ENCODE measurements around the gene CAMK4. TPM values are rescaled to one million over a fixed set of nuclear protein-coding genes. Genes with fewer than 3 reads are reported as not detected.

The CAMK4 gene
- total RNA-seq, result 10 to 100 TPM in 1 of 2 donors, 1 to 10 TPM in 1; 5.4 to 16.2 TPM

DNA sequence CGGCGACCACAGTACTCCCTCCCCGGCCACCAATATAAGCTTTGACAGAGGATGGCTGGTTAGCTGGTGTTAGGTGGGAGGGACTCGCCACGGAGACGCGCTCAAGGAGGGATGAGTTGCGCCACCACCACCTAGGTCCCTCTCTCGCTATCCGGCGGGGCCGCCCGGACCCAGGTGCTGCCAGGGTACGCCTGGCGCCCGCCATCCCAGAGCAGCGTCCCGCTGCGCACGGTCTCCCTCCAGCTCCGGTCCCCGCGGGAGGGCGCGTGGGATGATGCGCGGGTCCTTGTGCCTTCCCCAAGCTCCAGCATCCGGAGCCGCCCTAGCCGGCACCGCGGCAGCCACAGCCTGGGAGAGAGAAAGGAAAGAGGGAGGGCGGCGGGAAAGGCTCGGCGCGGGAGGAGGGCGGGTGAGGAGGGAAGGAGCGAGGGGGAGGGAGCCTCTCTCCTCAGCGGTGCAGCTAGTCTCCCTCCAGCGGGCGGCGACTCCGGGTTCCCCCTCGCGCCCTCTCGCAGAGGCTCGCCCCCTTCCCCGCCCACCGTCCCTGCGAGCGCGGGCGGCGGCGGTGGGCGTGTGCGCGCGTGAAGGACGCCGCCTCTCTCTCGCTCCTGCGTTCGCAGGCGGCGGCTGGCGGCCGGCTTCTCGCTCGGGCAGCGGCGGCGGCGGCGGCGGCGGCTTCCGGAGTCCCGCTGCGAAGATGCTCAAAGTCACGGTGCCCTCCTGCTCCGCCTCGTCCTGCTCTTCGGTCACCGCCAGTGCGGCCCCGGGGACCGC lies at the start of gene CAMK4:
TSS of gene CAMK4 (plus strand) at position 598 of the 774 bp plus-strand sequence. CDS start at position 698, 100 bp downstream.
- H3K9me3 Mint-ChIP-seq, result no peaks in the 10 kb centered on the region
- peak within 1 kb of the TSS in 1 of 2 donors; percentile 28 for H3K27ac Mint-ChIP-seq
- no peaks in the 10 kb centered on the region for H3K36me3 Mint-ChIP-seq
- peak within 1 kb of the TSS; percentile 90 for H3K4me3 Mint-ChIP-seq
- H3K27me3 Mint-ChIP-seq, result peaks cover 42 to 54% of the 10 kb centered on the region in 2 donors
- H3K4me1 Mint-ChIP-seq (ENCODE audit: low read depth in 2 of 2), result peaks cover 11 to 31% of the 10 kb centered on the region in 2 donors
- DNase-seq (ENCODE audit: low spot score) (peak; percentile 70), ATAC-seq (peak; percentile 87 to 88)

DNA sequence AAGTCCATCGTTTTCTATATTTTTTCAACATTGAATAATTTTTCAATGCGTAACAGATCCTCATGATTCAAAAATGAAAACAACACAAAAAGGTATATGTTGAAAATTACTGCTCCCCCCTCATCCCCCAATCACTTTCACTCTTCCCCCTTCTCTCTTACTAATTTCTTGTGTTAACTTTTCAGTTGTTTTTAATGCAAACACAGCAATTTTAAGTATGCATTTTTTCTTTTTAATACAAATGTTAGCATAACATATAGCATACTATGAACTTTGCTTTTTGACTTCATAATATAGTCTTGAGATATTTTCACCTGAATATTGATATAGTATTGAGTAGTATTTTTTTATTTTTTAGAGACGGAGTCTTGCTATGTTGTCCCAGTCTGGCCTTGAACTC lies 41.1 kb upstream of the CAMK4 start:
- ATAC-seq, result no peak
- no peak for DNase-seq (ENCODE audit: low spot score)
- Mint-ChIP-seq H3K9me3 (peaks cover 4% of the 10 kb centered on the region), H3K27ac (no peak overlapping the region), H3K4me3 (no peak overlapping the region), H3K36me3 (no peaks in the 10 kb centered on the region), H3K4me1 (ENCODE audit: low read depth in 2 of 2) (no peaks in the 10 kb centered on the region), H3K27me3 (peaks cover 11 to 27% of the 10 kb centered on the region in 2 donors)

DNA sequence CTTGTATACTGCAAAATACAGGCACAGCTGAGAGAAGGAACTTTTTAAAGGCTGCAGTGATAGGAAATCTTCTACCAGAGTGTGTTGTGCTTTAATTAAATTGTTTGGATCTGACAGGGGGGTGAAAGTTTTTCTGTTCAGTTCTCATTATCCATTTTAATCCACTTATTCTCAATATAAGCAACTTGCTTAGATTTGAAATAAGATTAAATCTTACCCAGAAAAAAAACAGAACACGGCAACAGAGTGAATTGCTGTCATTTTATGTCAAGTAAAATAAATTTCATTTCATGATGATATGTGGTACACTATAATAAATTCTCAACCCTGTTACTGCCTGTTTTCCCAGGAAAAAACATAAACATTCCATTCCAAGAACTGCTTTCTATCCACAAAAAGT lies 37.1 kb upstream of the CAMK4 start:
- H3K9me3 Mint-ChIP-seq, result no peaks in the 10 kb centered on the region
- ATAC-seq (no peak), DNase-seq (ENCODE audit: low spot score) (no peak)
- peaks cover 5 to 29% of the 10 kb centered on the region in 2 donors for H3K27me3 Mint-ChIP-seq
- no peak overlapping the region for H3K27ac Mint-ChIP-seq
- no peaks in the 10 kb centered on the region for H3K4me1 Mint-ChIP-seq (ENCODE audit: low read depth in 2 of 2)
- no peaks in the 10 kb centered on the region for H3K36me3 Mint-ChIP-seq
- H3K4me3 Mint-ChIP-seq, result no peak overlapping the region

DNA sequence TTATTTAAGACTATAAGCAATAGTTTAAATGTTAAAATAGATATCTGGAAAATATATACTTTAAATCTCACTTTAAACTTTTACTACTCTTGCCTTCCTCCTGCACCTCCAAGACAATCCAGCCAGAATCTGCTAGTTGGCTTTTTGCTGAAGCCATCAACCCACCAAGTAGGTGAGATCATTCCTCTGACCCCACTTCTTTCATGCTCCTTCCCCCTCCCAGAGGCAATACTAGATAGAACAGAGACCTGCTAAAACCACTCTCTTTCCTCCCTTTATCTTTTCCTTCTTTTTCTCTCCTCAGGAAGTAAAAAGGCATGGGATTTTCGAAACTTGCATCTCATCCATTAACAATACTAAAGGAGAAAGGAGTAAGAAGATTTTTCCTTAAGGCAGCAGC lies 30.1 kb upstream of the CAMK4 start:
- Mint-ChIP-seq H3K4me1 (ENCODE audit: low read depth in 2 of 2) (no peaks in the 10 kb centered on the region), H3K27me3 (peaks cover 18 to 33% of the 10 kb centered on the region in 2 donors), H3K36me3 (no peaks in the 10 kb centered on the region), H3K9me3 (no peaks in the 10 kb centered on the region), H3K27ac (no peak overlapping the region), H3K4me3 (no peak overlapping the region)
- DNase-seq (ENCODE audit: low spot score), result no peak
- no peak for ATAC-seq

DNA sequence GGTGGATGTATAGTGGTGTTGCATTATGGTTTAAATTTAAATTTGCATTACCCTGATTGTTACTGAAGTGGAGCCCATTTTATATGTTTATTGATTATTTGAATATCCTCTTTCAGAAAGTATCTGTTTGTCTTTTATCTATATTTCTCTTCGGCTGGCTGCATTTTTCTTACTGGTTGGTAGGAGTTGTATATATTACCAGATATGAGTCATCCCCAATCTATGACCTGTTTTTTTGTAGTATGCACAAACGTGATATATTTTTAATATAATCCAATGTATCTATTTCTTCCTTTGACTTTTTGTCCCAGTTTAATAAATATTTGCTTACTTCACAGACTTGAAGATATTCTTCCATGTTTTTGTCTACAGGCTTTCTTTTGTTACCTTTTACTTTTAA lies 29.3 kb upstream of the CAMK4 start:
- no peak overlapping the region for H3K27ac Mint-ChIP-seq
- peaks cover 23 to 31% of the 10 kb centered on the region in 2 donors for H3K27me3 Mint-ChIP-seq
- ATAC-seq (no peak), DNase-seq (ENCODE audit: low spot score) (no peak)
- H3K4me1 Mint-ChIP-seq (ENCODE audit: low read depth in 2 of 2), result no peaks in the 10 kb centered on the region
- H3K9me3 Mint-ChIP-seq, result no peaks in the 10 kb centered on the region
- no peaks in the 10 kb centered on the region for H3K36me3 Mint-ChIP-seq
- no peak overlapping the region for H3K4me3 Mint-ChIP-seq

DNA sequence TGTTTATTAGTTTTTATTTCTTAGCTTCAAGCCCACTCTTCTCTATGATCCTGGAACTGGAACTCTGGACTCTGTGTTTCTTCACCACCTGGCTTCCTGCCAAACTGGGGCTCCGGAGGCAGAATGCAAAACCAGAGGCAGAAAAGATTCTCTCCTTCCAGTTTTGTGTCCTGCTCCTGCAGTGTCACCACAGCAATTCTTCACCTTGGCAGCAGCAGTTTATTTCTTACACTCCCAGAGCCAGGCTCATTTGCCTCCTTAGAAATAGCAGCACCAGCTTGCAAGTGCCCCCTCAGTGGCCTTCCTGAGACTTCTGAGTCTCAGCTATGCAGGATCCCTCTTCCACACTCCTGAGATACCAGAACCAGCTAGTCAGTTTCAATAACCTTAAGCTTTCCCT lies 26.7 kb upstream of the CAMK4 start:
- Mint-ChIP-seq H3K4me1 (ENCODE audit: low read depth in 2 of 2) (no peaks in the 10 kb centered on the region), H3K36me3 (no peaks in the 10 kb centered on the region), H3K27me3 (peaks cover 17 to 24% of the 10 kb centered on the region in 2 donors), H3K9me3 (no peaks in the 10 kb centered on the region), H3K27ac (no peak overlapping the region), H3K4me3 (no peak overlapping the region)
- ATAC-seq (no peak), DNase-seq (ENCODE audit: low spot score) (no peak)

DNA sequence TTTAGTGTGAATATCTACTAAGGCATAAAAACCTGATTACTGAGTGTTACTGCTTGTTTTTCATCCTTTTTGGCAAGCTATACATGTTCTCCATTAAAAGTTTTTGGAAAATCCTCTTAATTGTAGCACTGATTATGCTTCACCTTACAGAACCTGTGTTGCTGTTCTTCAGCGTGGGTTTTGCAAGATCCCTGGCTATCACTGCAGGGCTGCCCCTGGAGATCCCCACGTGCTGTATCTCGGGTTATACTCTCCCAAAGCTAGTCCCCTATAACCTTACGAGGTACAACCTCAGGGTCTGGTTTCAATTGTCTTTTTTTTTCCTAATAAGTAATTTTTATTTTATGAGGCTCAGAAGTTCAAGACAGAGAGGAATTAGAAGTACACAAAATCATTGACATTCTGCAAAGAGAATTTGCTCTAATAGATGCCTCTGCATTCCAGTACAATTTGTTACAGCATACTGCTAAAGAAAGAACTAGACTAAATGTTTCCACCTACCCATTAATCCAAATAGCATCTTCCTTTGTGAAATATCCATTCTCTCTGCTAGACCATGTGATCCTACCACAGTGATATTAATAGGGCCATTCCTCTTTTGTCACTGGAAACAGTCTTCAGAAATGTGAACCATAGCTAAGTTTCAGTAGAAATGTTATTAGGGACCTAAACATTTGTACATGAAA lies 25.8 kb upstream of the CAMK4 start:
- no peak for DNase-seq (ENCODE audit: low spot score)
- Mint-ChIP-seq H3K4me1 (ENCODE audit: low read depth in 2 of 2) (no peaks in the 10 kb centered on the region), H3K27me3 (peaks cover 23 to 28% of the 10 kb centered on the region in 2 donors), H3K4me3 (no peak overlapping the region), H3K9me3 (no peaks in the 10 kb centered on the region), H3K27ac (no peak overlapping the region), H3K36me3 (no peaks in the 10 kb centered on the region)
- ATAC-seq, result no peak

DNA sequence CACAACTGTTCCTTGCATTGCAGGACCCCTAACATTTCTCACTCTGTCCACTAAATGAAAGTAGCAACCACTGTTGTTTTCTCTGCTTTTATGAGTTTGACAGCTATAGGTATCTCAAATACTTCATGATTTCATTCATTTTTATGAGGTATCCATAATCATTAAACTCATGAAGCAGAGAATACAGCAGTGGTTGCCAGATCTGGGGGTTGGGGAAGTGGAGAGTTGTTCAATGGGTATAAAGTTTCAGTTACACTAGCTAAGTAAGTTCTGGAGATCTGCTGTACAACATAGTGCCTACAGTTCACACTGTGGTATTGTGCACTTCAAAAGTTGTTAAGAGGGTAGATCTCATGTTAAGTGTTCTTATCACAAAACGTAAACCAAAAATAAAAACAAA lies 23.4 kb upstream of the CAMK4 start:
- Mint-ChIP-seq H3K27me3 (peaks cover 29 to 30% of the 10 kb centered on the region in 2 donors), H3K27ac (no peak overlapping the region), H3K36me3 (no peaks in the 10 kb centered on the region), H3K9me3 (no peaks in the 10 kb centered on the region), H3K4me1 (ENCODE audit: low read depth in 2 of 2) (no peaks in the 10 kb centered on the region), H3K4me3 (no peak overlapping the region)
- DNase-seq (ENCODE audit: low spot score) (no peak), ATAC-seq (no peak)

DNA sequence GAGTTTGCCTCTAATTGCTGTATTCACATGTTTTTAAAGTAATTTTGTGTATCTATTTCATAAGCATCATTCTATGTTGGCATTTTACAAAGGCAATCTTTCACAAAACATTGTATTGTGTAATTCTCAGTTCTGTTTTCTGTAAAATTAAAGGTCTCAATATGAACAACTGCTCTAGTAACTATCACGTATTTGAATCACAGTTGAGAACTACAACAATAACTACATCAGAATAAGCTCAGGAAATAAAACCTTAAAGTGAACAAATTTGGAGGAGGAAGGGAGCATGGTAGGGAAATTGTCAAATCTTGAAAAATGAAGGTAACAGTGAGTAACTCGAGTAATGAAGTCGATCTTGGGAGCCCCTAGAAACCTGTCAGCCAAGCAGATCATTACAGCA lies 22.5 kb upstream of the CAMK4 start:
- H3K36me3 Mint-ChIP-seq, result no peaks in the 10 kb centered on the region
- ATAC-seq (no peak), DNase-seq (ENCODE audit: low spot score) (no peak)
- no peak overlapping the region for H3K4me3 Mint-ChIP-seq
- no peaks in the 10 kb centered on the region for H3K9me3 Mint-ChIP-seq
- H3K27ac Mint-ChIP-seq, result no peak overlapping the region
- peaks cover 29 to 30% of the 10 kb centered on the region in 2 donors for H3K27me3 Mint-ChIP-seq
- H3K4me1 Mint-ChIP-seq (ENCODE audit: low read depth in 2 of 2), result no peaks in the 10 kb centered on the region

DNA sequence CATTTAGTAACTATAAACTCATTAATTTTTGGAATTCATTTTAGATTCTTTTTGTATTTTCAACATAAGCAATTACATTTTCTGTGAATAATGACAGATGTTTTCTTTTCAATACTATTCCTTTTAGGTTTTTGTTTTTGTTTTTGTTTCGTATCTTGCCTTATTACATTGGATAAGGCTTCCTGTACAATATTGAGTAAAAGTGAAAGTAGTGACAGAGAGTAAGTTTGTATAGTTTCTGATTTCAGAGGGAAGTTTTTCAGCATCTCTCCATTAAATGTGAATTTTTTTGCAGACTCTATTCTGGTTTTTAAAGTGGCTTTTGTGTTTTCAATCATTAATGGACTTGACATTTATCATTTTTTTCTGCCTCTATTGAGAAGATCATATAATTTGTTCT lies 12.8 kb upstream of the CAMK4 start:
- Mint-ChIP-seq H3K36me3 (no peaks in the 10 kb centered on the region), H3K9me3 (peaks cover 8% of the 10 kb centered on the region), H3K27ac (no peak overlapping the region), H3K4me3 (no peak overlapping the region), H3K4me1 (ENCODE audit: low read depth in 2 of 2) (no peaks in the 10 kb centered on the region), H3K27me3 (peaks cover 21 to 23% of the 10 kb centered on the region in 2 donors)
- no peak for ATAC-seq
- DNase-seq (ENCODE audit: low spot score), result no peak

DNA sequence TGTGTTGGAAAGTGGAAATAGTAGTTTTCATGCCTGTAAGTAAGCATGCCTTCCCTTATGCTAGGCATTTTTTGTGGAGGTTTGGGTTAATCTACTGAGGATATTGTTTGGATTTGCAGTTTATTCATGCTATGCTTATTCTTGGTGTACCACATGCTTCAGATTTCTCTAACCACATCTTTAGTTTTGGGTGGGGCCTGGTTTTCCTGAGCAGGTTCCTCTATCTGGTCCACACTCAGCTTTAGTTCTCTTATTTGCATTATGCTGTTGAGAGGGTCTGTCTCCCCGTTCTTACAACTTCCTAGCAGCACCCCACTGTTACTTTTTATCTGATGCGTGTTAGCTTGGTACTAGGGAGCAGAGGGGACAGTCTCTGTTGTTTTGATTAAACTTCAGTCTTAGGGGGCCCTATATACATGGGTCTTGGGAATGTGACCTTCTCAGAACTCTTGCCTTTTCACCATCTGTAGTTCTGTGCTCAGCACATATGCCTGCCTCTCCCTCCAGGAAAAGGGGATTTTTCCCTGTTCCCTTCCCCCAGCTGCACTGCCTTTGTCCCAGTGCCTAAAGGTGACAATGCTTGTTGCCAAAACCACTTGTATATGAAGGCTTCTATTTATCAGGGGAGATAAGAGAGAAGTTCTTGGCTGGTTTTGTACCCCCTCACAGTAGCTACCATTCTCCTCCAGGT lies 10.0 kb upstream of the CAMK4 start:
- Mint-ChIP-seq H3K36me3 (no peaks in the 10 kb centered on the region), H3K27me3 (peaks cover 31 to 32% of the 10 kb centered on the region in 2 donors), H3K4me1 (ENCODE audit: low read depth in 2 of 2) (no peaks in the 10 kb centered on the region), H3K27ac (no peak overlapping the region), H3K9me3 (peaks cover 8% of the 10 kb centered on the region), H3K4me3 (no peak overlapping the region)
- no peak for ATAC-seq
- no peak for DNase-seq (ENCODE audit: low spot score)

DNA sequence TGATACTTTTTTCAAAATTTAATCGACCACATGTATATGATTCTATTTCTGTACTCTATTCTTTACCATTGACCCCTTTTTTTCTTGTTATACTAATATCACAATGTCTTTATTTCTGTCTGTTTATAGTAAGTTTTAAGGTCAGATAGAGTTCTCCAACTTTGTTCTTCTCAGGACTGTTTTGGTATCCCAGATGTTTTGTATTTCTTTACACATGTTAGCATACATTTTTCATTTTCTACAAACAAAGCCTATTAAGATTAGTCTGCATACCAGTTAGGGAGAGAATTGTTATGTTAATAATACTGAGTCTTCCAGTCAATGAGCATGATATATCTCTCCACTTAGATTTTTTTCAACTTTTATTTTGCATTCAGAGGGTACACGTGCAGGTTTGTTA lies 8.2 kb upstream of the CAMK4 start:
- Mint-ChIP-seq H3K4me3 (no peak overlapping the region), H3K36me3 (no peaks in the 10 kb centered on the region), H3K27me3 (peaks cover 37 to 44% of the 10 kb centered on the region in 2 donors), H3K27ac (no peak overlapping the region), H3K4me1 (ENCODE audit: low read depth in 2 of 2) (no peaks in the 10 kb centered on the region), H3K9me3 (peaks cover 8% of the 10 kb centered on the region)
- DNase-seq (ENCODE audit: low spot score) (no peak), ATAC-seq (no peak)

DNA sequence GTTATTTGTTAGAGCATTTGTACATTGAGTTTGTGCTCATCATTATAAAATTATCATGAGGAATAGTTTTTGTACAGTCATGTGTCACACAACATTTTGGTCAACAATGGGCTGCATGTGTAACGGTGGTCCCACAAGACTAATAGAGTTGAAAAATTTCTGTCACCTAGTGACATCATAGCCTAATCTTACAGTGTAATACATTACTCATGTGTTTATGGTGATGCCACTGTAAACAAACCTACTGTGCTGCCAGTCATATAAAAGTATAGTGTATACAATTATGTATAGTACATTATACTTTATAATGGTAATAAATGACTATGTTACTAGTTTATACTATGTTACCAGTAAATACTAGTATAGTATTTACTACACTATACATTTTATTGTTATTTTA lies 3.0 kb upstream of the CAMK4 start:
- Mint-ChIP-seq H3K27ac (no peak overlapping the region), H3K4me3 (no peak overlapping the region), H3K4me1 (ENCODE audit: low read depth in 2 of 2) (peaks cover 11 to 22% of the 10 kb centered on the region in 2 donors), H3K36me3 (no peaks in the 10 kb centered on the region), H3K27me3 (peaks cover 34 to 50% of the 10 kb centered on the region in 2 donors), H3K9me3 (no peaks in the 10 kb centered on the region)
- ATAC-seq, result no peak
- DNase-seq (ENCODE audit: low spot score), result no peak

All from natural killer cell treated with Interleukin-12 subunit alpha and Interleukin-12 subunit beta and Interleukin-15 and Interleukin-18, amount 100 ng/mL, for 72 hours (primary cell).